Stimulated activated CD4-positive, alpha-beta T cell treated with anti-CD3 and anti-CD28 coated beads, Interleukin-4, amount 100 ng/mL, for 24 hours (primary cell): Measurements from ENCODE around the gene CD46.
"Not testable (repeated sequence)": the region's sequence is repeated elsewhere in the genome, so short reads cannot be mapped to it uniquely, and the experiment has no call there.

ENCODE experiments used
- DNase-seq: peaks from one replicate; pipeline ENCODE4 v3.0.0-alpha.2; 2020

Gene CD46

GRCh38 chr1:207752456-207752998, 673 bp downstream of the CD46 start:
- peak; percentile 36 for DNase-seq

GRCh38 chr1:207753611-207754010, 1.8 kb downstream of the CD46 start:
- DNase-seq = no peak

- DNase-seq = no peak
These were observed 2.2 kb downstream of the CD46 start for GRCh38 chr1:207754011-207754410.

- no peak for DNase-seq
These were observed 3.3 kb downstream of the CD46 start for GRCh38 chr1:207754974-207755700.

GRCh38 chr1:207755846-207756693, 4.2 kb downstream of the CD46 start:
- no peak for DNase-seq

- no peak for DNase-seq
These were observed 10.8 kb downstream of the CD46 start for GRCh38 chr1:207762622-207763021.

- DNase-seq = no peak
These were observed 11.2 kb downstream of the CD46 start for GRCh38 chr1:207763091-207763490.

GRCh38 chr1:207763972-207764371, 12.1 kb downstream of the CD46 start:
- DNase-seq = no peak

GRCh38 chr1:207766569-207766968, 14.7 kb downstream of the CD46 start:
- DNase-seq = no peak

GRCh38 chr1:207770514-207770913, 18.7 kb downstream of the CD46 start:
- DNase-seq = not testable (repeated sequence)

- not testable (repeated sequence) for DNase-seq
These were observed 24.2 kb downstream of the CD46 start for GRCh38 chr1:207776045-207776444.

- DNase-seq = not testable (repeated sequence)
These were observed 25.6 kb downstream of the CD46 start for GRCh38 chr1:207777412-207777811.

- no peak for DNase-seq
These were observed 27.2 kb downstream of the CD46 start for GRCh38 chr1:207779008-207779407.

GRCh38 chr1:207781312-207781711, 29.5 kb downstream of the CD46 start:
- DNase-seq = no peak

GRCh38 chr1:207787776-207788175, 35.9 kb downstream of the CD46 start:
- no peak for DNase-seq

GRCh38 chr1:207789386-207789785, 37.5 kb downstream of the CD46 start:
- no peak for DNase-seq

GRCh38 chr1:207789792-207790787, 38.2 kb downstream of the CD46 start:
- no peak for DNase-seq

- DNase-seq = no peak
These were observed 39.4 kb downstream of the CD46 start for GRCh38 chr1:207791290-207791689.

- no peak for DNase-seq
These were observed 41.5 kb downstream of the CD46 start for GRCh38 chr1:207793327-207793726.

GRCh38 chr1:207794861-207795260, 43.0 kb downstream of the CD46 start:
- no peak for DNase-seq

- DNase-seq = peak; percentile 84
These were observed 45.5 kb downstream of the CD46 start for GRCh38 chr1:207797229-207797973.

GRCh38 chr1:207798847-207799246, 47.0 kb downstream of the CD46 start:
- no peak for DNase-seq
